B cell (primary cell): ENCODE results near the gene MGAT2. TPM values are rescaled to one million over a fixed set of nuclear protein-coding genes. Genes with fewer than 3 reads are reported as not detected.

Experiments used
- ATAC-seq: fragments of 200-7000 bp; cut with Tn5 transposase; one replicate; pipeline ENCODE4 v1.10.0; 2021; ENCODE audit warnings: low read depth, mild to moderate bottlenecking, moderate number of reproducible peaks, moderate library complexity
- CTCF ChIA-PET: fragments of 350-600 bp; sonication (Branson Sonifier 250); formaldehyde crosslinking; loops from one replicate; lab custom pipeline; 2021; ENCODE audit warnings: antibody characterized with exemption, inconsistent platforms; lab: Charles Lee
- POLR2A ChIA-PET: fragments of 350-600 bp; sonication (Branson Sonifier 250); formaldehyde crosslinking; loops from one replicate; lab custom pipeline; 2021; ENCODE audit warnings: antibody characterized with exemption; lab: Charles Lee
- DNase-seq: peaks from one replicate; pipeline ENCODE4 v3.0.0; 2013
- H2AFZ ChIP-seq: 2 replicates; pipeline ENCODE4 v1.6.1; 2012; ENCODE audit warnings: mild to moderate bottlenecking, low read depth, low read length; ENCODE audit not compliant: insufficient read depth, poor library complexity, severe bottlenecking
- H3K27ac ChIP-seq, 2 donors: 1 replicate in 1 of 2; 2 replicates in 1 of 2; pipeline ENCODE4 v1.5.1; 2012 to 2013; ENCODE audit warnings: low read length in 2 of 2, mild to moderate bottlenecking in 2 of 2, moderate library complexity in 1 of 2
- H3K27me3 ChIP-seq, 4 experiments: fragments of 200-600 bp in 1 of 4; sonication (generic) in 1 of 4; replicated peaks in 1 of 4; 1 replicate in 2 of 4; 2 replicates in 2 of 4; pipeline versions ENCODE4 v1.6.1 to v1.7.0; 2013 to 2016; ENCODE audit warnings: low read length in 3 of 4, mild to moderate bottlenecking in 2 of 4, mixed read lengths in 1 of 4, moderate library complexity in 1 of 4; ENCODE audit not compliant: insufficient read depth in 4 of 4, control insufficient read depth in 3 of 4; ENCODE audit errors: control extremely low read depth in 1 of 4
- H3K36me3 ChIP-seq, 2 experiments: replicated peaks in 1 of 2; 1 replicate in 1 of 2; 2 replicates in 1 of 2; pipeline versions ENCODE4 v1.6.1 to v1.7.1; 2013; ENCODE audit warnings: low read length in 1 of 2; ENCODE audit not compliant: insufficient read depth in 2 of 2, control insufficient read depth in 1 of 2; ENCODE audit errors: control extremely low read depth in 1 of 2, extremely low read depth in 1 of 2
- H3K4me1 ChIP-seq, 2 donors: fragments of 200-600 bp in 1 of 2; sonication (generic) in 1 of 2; 1 replicate in 1 of 2; 2 replicates in 1 of 2; pipeline versions ENCODE4 v1.5.1 to v1.6.1; 2013 to 2017; ENCODE audit warnings: low read length in 2 of 2; ENCODE audit not compliant: control insufficient read depth in 2 of 2, insufficient read depth in 2 of 2
- H3K4me2 ChIP-seq: replicated peaks from 2 replicates; pipeline ENCODE3; 2012; ENCODE audit warnings: mild to moderate bottlenecking, low read depth, low read length; ENCODE audit not compliant: poor library complexity, severe bottlenecking
- H3K4me3 ChIP-seq, 5 experiments: fragments of 200-600 bp in 1 of 5; sonication (generic) in 1 of 5; 1 replicate in 3 of 5; 2 replicates in 2 of 5; pipeline versions ENCODE4 v1.5.1 to v1.7.0; 2011 to 2016; ENCODE audit warnings: low read length in 4 of 5, mild to moderate bottlenecking in 4 of 5, low read depth in 2 of 5, control low read depth in 1 of 5, moderate library complexity in 1 of 5; ENCODE audit not compliant: insufficient read depth in 1 of 5; ENCODE audit errors: control extremely low read depth in 1 of 5, extremely low read depth in 1 of 5
- H3K79me2 ChIP-seq: fragments of 200-600 bp; sonication (generic); one replicate; pipeline ENCODE4 v1.6.0; 2016; ENCODE audit warnings: low read length; ENCODE audit not compliant: control insufficient read depth, insufficient read depth
- H3K9ac ChIP-seq: fragments of 200-600 bp; sonication (generic); 2 replicates; pipeline ENCODE4 v1.6.1; 2017; ENCODE audit warnings: mild to moderate bottlenecking, low read length, moderate library complexity
- H3K9me3 ChIP-seq, 3 donors: one replicate each; pipeline versions ENCODE4 v1.6.1 to v1.7.1; 2013; ENCODE audit warnings: low read length in 2 of 3; ENCODE audit not compliant: control insufficient read depth in 2 of 3, insufficient read depth in 1 of 3; ENCODE audit errors: control extremely low read depth in 1 of 3
- H4K20me1 ChIP-seq: 2 replicates; pipeline ENCODE4 v1.6.0; 2012; ENCODE audit warnings: mild to moderate bottlenecking, low read length; ENCODE audit not compliant: insufficient read depth, control insufficient read depth, poor library complexity, severe bottlenecking
- H3K27ac Mint-ChIP-seq: one replicate; pipeline ENCODE4 v1.8.0; 2021; ENCODE audit warnings: mixed read lengths
- H3K27me3 Mint-ChIP-seq: one replicate; pipeline ENCODE4 v1.8.0; 2021; ENCODE audit warnings: mixed read lengths
- H3K4me1 Mint-ChIP-seq: one replicate; pipeline ENCODE4 v1.8.0; 2021; ENCODE audit warnings: mixed read lengths
- H3K4me3 Mint-ChIP-seq: one replicate; pipeline ENCODE4 v1.8.0; 2021; ENCODE audit warnings: mixed read lengths
- H3K9me3 Mint-ChIP-seq: one replicate; pipeline ENCODE4 v1.8.0; 2022; ENCODE audit warnings: mixed read lengths; ENCODE audit not compliant: insufficient read depth
- CTCF ChIP-seq: fragments of 200-600 bp; IDR thresholded peaks from one replicate; pipeline ENCODE4 v1.8.0; 2022; ENCODE audit warnings: antibody characterized with exemption, mild to moderate bottlenecking
- EZH2 ChIP-seq: IDR thresholded peaks from 2 replicates; pipeline ENCODE4 v1.6.1; 2012; ENCODE audit warnings: borderline replicate concordance, low read depth, mild to moderate bottlenecking, moderate library complexity, low read length; ENCODE audit not compliant: insufficient read depth, poor library complexity, severe bottlenecking
- WGBS: methylation state at CpG from one replicate; pipeline ENCODE4 v1.1.5; 2013; ENCODE audit warnings: missing lambda C conversion rate; ENCODE audit not compliant: insufficient coverage; 5-methylcytosine and 5-hydroxymethylcytosine counted together
- intact Hi-C: fragments of 100-400 bp; cut with micrococcal nuclease; formaldehyde crosslinking; loops from one replicate; pipeline ENCODE4 v1.10.0; 2022
- polyA minus RNA-seq: library from RNA; depleted of rRNA, polyadenylated mRNA; stranded (reverse); fragments of >200 nt; gene quantifications from 2 replicates; pipeline ENCODE4 v1.2.3, GENCODE V29; 2012
- polyA plus RNA-seq: library from polyadenylated mRNA; depleted of rRNA; stranded (reverse); fragments of >200 nt; gene quantifications from 2 replicates; pipeline ENCODE4 v1.2.3, GENCODE V29; 2012
- total RNA-seq, 2 donors: library from RNA; stranded (reverse); fragments of 120-200 nt in 1 of 2; gene quantifications; 1 replicate in 1 of 2; 2 replicates in 1 of 2; pipeline versions ENCODE4 v1.2.3 to v1.2.4, GENCODE V29; 2013 to 2022

The MGAT2 gene
- total RNA-seq (36.2 and 39.9 TPM in 2 replicates), polyA plus RNA-seq (8.5 and 12.3 TPM in 2 replicates), polyA minus RNA-seq (38.7 and 55.7 TPM in 2 replicates)
- 47.8 TPM for total RNA-seq (2013)

GRCh38 chr14:49620182-49621113 is at the start of gene MGAT2, which contains the start of gene RPL36AL:
MGAT2 (plus strand) TSS chr14:49620799; CDS start chr14:49621269, 470 bp downstream.
RPL36AL (minus strand) TSS chr14:49620626; CDS start chr14:49619104, 1,522 bp downstream.
- peak within 1 kb of the TSS; percentile 99 for H3K27ac Mint-ChIP-seq
- H3K27me3 Mint-ChIP-seq: no peaks in the 10 kb centered on the region
- no peaks in the 10 kb centered on the region for H3K9me3 ChIP-seq
- peak within 1 kb of the TSS; percentile 96 to 98 for H3K27ac ChIP-seq
- peaks cover 6 to 19% of the 10 kb centered on the region in 2 experiments for H3K36me3 ChIP-seq
- under 1% methylated on average over 85 of the region's 85 CpGs for WGBS
- peak within 1 kb of the TSS; percentile 94 for H3K9ac ChIP-seq
- POLR2A ChIA-PET: interaction anchor here (0.6 to 3.4 kb wide), 17 partner anchors 9 to 871 kb away, joined by 3 to 88 read pairs (median 4); partner anchors contain the start of genes DNAAF2, KLHDC2, LRR1 and NEMF
- H3K27me3 ChIP-seq: no peaks in the 10 kb centered on the region
- H3K4me3 Mint-ChIP-seq: peak within 1 kb of the TSS; percentile 99
- ATAC-seq (peak; percentile 93), DNase-seq (peak; percentile 98)
- CTCF ChIA-PET: interaction anchor here (0.5 to 6.8 kb wide), 19 partner anchors 8 to 232 kb away, joined by 3 to 93 read pairs (median 4); partner anchors contain the start of genes DNAAF2, KLHDC1, KLHDC2 and LRR1
- peaks cover 31 to 44% of the 10 kb centered on the region in 2 donors for H3K4me1 ChIP-seq
- H3K4me1 Mint-ChIP-seq: peaks cover 55% of the 10 kb centered on the region
- H3K79me2 ChIP-seq: peaks cover 76% of the 10 kb centered on the region
- H3K4me2 ChIP-seq: peak within 1 kb of the TSS; percentile 88
- H2AFZ ChIP-seq: peak within 1 kb of the TSS; percentile 76
- peak within 1 kb of the TSS; percentile 90 to 99 (median 97) for H3K4me3 ChIP-seq
- TF ChIP-seq EZH2: no peak
- peak; percentile 43 for TF ChIP-seq CTCF
- H4K20me1 ChIP-seq: peaks cover 42% of the 10 kb centered on the region
- intact Hi-C loops: loop anchor here (1.0 kb wide), 6 partner anchors 14 to 692 kb away; partner anchors contain the start of genes DMAC2L, L2HGDH, LRR1 and POLE2
- no peaks in the 10 kb centered on the region for H3K9me3 Mint-ChIP-seq
